ENCODE results near the gene PAIP2.

GRCh38 chr5:139407517-139407916 lies 65.9 kb downstream of the PAIP2 start:
- no peak for TF ChIP-seq CTCF (IDR thresholded peaks at IDR 0.05)
- no peak for TF ChIP-seq POLR2AphosphoS5 (IDR thresholded peaks at IDR 0.05)

Data from prostate gland (tissue), 2 donors.